Left hindlimb (tissue), 1 donor: ENCODE measurements around the gene FAM117A.
"Not testable (repeated sequence)": the region's sequence is repeated elsewhere in the genome, so short reads cannot be mapped to it uniquely, and the experiment has no call there.

Experiments
- DNase-seq: peaks from one replicate; pipeline ENCODE4 v3.0.0-alpha.2; 2018

The FAM117A gene

DNA sequence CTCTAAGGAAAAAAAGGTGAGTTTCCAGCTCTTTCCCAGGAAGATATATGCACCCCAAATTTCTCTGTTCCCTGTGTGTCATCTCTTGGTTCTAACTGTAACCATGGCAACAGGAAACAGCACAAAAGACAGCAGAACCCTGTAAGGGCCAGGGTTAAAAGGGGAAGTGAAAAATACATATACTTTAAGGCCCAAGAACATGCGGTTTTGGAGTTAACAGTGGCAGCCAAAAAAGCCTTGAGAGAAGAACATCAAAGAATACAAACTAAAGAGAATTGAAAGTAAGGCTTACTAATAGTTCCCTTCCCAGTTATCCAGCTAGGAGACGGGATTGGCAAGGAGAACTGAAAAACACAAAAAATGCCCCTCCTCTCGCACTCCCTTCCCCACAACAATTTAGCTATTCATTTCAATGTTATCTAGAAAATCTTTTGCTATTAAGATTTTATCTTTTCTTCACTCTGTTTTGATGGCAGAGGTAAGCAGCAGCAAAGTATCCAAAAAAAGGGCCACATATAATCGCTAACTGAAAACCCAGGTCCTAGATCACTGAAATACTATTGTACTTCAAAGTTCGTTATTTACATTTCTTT is 87.6 kb downstream of the FAM117A start:
- DNase-seq: no peak

DNA sequence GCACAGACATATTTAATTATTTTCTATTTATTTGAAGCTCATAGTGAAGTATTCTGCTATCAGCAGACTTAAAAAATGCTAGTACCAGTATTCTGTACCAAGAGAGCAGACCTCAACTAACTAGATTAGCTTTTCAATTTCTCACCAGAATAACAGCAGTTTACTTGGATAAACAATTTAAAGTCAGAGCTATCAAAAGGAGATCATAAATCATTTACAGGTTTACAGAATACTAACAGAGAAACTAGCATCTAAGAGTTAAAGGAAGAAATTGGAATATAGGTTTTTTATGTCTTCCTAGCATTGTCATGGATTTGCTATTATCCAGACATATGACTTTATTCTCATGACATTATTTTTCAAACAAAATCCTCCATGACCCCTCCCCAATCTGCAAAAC is 89.4 kb downstream of the FAM117A start:
- DNase-seq: no peak

DNA sequence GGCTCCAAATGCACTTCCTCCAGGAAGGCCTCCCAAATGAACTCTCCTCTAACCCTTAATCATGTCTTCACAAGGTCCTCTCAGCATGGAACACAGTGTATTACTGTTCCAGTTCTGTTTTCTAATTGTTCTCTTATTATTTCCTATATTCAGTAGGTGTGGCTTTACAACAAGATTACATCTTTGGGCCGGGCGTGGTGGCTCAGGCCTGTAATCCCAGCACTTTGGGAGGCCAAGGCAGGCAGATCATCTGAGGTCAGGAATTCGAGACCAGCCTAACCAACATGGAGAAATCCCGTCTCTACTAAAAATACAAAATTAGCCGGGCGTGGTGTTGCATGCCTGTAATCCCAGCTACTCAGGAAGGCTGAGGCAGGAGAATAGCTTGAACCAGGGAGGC is 90.3 kb downstream of the FAM117A start:
- DNase-seq: not testable (repeated sequence)

DNA sequence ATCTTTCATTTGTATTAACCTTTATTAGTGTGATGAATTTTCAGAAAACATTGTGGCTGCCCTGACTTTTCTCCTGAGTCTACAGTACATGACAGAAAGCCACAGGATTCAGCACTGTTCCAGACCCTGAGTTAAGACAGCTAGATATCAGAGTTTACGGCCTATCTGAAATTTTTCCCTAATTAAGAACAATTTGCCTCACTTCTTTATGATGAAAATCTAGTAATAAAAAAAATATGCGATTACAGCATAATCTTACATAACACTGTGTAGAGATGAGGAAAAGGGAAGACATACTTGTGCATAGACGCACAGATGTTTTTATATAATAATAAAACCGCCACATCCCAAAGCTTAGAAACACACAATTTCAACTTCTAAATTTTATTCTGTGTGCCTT is 93.3 kb downstream of the FAM117A start:
- no peak for DNase-seq

DNA sequence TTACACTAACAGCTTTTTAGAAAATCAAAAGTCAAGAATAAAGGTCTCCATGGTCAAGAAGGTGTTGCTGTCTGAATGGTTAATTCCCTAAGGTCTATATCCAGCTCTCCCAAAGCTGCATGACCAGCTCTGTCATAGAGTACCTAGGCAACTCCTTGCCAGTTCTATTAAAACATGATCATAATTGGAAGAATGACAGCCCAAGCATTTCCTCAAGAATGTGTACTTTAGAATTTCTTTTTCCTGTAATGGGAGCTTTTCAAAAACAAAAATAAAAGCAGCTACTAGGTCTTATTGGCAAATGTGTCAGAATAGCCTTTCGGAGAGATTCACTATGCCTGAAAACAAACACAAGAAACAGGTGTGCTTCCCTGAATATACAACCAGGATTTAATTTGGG is 93.9 kb downstream of the FAM117A start:
- DNase-seq: no peak

DNA sequence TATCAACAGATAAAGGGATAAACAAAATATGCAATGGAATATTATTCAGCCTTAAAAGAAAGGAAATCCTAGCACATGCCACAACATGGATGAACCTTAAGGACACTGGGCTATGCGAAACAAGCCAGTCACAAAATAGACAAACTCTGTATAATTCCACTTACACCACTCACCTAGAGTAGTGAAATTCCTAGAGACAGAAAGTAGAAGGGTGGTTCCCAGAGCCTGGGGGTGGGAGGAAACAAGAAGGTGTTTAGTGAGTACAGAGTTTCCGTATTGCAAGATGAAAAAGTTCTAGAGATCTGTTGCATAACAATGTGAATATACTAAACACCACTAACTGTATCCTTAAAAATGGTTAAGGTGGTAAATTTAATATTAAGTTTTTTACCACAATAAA is 96.1 kb downstream of the FAM117A start:
- DNase-seq: no peak

DNA sequence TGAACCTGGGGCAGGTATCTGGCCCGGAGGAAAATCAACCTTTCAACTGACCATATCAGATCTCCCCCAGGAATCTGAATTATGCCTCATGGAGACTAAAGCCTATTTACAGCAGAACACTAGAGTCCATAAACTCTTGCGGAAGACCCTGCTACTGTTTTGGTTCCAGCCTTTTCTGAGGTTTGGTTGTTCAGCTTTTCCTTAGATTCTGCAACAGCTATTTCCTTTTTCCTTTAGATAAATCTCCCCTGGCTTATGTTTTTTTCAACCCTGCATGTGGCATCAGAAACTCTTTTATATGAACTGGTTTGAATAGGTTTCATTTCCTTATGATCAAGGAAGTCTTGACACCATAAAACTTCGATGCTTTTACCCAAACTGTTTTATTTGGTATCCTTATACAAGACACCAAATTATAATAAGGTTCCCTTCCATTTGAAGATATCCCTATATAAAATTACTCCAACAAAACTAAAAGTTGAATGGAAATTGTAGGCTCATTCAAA is 99.2 kb downstream of the FAM117A start:
- no peak for DNase-seq
